C1 segment of cervical spinal cord (tissue), 14 donors: ENCODE measurements around the gene CRISPLD2.
"Not testable (repeated sequence)": the region's sequence is repeated elsewhere in the genome, so short reads cannot be mapped to it uniquely, and the experiment has no call there.

ENCODE experiments used
- DNase-seq, 14 donors: peaks; one replicate each; lab custom pipeline; 2025; lab: John Stamatoyannopoulos, UW

Gene CRISPLD2

DNA sequence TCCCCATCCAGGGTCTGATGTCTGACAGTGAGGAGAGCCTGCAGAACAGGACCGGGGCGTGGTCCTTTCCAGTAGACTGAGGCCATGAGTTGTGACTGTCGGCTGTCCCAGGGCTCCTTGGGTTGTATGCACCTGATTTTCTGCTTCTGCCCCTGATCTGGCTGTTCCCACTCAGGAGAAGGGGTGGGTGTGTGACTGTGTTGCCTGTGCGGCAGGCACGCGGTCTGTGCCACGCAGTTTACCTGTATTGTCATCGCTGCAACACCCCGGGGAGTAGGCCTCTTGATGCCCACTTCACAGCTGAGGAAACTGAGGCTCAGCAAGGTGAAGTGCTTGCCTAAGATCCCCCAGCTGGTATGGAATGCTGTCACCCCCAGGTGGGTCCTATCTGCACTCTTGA is 1.4 kb downstream of the CRISPLD2 start:
- DNase-seq, result no peak

DNA sequence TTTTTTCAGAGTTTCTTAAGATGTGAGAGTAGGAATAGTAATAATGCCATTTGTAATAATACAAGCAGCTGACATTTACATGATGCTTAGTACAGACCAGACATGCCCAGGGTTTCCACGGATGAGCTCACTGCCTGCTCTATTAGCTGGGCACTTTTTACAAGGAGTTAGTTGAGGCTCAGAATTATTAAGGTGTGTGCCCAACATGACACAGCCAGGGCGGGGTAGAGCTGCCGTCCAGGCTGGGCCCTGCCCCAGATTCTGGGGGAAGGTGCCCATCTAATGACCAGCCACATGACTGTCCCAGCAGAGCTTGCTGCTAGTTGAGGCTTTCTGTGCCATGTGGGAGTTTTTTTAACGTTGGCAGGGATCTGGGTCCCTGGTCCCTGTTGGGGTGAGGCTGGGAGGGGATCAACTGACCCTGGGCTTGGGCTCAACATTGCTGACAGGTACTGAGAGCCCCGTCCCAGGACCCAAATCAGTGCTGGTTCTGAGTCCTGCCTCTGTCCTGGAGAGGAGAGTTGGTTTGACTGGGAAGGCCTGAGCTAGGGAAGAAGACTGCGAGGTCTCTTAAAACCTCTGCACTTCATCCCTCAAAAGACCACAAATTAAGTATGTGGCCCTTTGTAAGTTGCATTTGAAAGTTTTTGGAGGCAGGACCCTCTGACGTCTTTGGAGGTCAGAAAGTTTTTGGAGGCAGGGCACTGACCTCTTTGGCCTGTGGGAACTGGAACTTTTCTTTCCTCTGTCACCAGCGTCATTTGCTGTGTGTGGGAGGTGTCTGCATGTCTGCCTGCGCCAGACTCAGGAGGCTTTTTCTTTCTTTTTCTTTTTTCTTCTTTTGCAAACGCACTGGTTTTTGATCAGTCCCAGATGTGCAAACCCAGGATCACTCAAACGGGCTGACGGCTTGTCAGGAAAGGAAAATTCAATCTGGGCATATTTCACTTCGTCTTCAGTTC is 2.2 kb downstream of the CRISPLD2 start:
- no peak for DNase-seq

DNA sequence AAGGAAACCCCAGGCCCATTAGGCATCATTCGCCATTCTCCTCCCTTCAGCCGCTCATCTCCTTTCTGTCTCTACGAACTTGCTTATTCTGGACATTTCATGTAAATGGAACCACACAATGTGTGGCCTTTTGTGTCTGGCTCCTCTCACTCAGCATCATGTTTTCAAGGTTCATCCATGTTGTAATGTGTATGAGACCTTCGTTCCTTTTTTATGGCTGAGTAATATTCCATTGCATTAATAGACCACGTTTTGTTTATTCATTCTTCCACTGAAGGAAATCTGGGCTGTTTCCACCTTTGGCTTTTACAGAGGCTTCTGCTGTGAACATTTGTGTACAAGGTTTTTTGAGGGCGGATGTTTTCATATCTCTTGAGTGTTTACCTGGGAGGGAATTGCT is 3.2 kb downstream of the CRISPLD2 start:
- no peak for DNase-seq

DNA sequence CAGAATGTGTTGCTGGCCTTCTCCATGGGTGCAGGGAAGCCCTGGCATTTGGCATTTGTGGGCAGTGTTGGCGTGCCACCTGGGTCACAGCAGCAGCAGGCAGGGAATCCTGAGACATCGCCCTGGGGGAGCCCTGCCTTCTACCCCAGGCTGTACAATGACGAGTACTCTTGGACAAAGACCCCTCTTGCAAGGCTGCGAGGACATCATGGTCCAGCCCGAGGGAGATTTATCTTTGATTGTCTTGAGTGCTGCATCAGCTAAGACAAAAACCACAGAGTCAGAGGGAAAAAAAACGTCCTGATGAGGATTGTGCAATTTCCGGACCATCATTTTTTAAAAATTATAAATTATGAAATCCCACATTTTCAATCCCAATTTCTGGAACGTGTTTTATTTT is 3.7 kb downstream of the CRISPLD2 start:
- DNase-seq, result no peak

DNA sequence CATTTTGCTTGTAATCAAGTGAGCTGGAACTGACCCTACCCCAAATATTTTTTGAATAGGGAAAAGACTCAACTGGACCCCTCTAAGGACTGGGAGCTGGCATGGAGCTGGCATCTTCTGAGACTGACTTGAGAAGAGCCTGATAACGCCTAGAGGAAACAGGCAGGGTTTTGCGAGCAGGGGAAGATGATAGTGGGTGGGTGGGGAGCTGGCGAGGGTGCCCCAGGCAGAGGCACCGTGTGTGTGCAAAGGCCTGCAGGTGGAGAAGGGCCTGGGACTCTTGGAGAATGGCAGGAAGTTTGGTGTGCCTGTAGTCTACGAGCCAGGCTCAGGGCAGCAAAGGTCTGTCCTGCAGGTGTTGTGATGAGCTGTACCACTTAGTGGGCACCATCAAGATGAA is 4.1 kb downstream of the CRISPLD2 start:
- DNase-seq, result no peak

DNA sequence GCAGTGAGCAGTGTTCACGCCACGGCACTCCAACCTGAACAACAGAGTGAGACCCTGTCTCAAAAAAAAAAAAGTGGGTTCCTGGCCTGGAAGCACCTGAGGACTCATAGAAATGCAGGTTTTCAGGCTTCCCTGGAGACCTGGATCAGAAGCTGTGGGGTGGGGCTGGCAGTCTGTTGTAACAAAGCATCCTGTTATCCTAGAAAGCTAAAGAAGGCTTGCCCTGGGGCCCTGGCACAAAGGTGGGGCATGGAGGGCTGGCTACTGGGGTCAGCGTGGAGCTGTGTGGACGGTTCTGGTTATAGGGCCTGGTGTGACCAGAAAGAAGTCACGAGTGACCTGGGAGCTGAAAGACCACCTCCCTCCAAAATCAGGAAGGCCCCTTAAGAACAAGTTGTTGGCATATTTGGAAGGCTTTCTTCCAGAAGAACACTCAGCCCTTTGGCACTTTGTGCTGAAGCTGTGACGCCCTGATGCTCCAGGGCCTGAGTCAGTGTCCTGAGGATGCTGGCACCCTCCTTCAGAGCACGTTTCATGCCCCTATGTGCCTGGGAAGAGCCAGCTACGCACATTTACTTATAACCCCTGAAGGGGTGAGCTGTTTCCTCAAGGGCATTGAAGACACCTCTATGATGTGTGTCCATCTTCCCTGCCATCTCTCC is 6.2 kb downstream of the CRISPLD2 start:
- no peak for DNase-seq

DNA sequence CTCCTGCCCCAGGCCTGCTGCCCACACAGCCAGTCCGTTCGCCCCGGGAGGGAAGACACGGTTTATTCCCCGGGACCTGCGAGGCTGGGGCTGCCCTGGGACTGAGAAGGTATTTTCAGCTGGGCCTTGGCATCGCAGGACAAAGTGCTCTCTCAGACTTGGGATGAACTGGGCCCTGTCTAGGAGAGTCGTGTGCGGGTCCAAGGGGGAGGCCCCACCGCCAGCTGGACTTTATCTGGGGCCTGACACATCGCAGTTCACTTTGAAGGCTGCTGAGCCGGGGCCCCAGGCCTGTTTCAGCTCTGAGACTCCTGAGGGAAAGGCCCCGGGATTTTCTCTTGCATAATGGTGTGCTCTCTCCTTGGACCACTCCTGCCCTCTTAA is 6.8 kb downstream of the CRISPLD2 start:
- no peak for DNase-seq

DNA sequence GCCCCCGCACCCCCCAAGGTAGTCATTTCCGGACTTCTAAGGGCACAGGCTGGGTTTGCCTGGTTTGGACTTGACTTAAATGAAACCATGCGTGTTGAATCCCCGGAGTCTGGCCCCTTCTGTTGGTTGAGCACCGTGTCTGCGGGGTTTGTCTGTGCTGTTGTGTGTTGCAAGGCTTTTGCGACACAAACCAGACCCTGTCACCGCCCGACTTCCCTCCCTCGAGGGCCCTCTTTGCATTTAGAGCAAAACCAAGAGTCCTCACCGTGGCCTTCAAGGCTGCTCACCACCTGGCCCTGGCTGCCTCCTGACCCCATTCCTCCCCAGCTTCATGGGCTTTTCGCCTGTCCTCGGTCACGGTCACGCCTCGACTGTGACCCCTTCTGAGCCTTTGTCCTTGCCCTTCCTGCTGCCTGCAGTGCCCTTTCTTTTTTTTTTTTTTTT is 7.4 kb downstream of the CRISPLD2 start:
- DNase-seq, result no peak

DNA sequence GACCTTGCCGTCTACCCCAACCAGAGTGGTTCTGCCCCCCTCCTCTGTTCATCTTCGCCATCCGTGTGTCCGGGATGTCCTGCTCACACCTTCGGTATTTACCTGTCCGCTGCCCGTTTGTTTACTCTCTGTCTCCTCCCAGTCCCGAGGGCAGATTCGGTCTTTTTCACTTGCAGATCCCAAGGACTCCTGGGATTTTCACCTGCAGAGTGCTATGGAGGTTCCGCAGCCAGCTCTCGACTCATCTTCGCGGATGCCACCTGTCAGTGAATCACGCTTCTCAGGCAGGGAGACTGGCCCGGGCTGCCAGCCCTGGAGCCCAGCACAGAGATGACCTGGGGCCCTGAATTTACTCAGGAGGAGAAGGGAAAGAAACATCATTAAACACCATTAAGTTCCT is 8.1 kb downstream of the CRISPLD2 start:
- no peak for DNase-seq

DNA sequence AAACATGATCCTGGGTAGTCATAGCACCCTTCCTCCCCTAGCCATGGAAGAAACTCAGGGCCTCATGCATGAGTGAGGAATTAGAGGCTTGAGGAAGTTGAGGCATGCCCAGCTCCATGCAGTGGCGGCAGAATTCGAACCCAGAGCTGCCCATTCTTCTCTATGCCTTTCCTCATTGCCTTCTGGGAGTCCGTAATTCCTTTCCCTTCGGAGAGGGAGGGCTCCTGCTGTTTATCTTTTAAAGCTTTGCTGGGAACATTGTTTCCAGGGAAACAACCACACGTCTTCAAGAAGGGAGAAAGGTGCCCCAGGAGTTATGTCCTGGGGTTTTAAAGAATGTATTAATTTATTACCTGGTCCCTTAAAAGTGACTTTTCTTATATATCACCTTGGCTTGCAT is 8.5 kb downstream of the CRISPLD2 start:
- DNase-seq, result no peak

DNA sequence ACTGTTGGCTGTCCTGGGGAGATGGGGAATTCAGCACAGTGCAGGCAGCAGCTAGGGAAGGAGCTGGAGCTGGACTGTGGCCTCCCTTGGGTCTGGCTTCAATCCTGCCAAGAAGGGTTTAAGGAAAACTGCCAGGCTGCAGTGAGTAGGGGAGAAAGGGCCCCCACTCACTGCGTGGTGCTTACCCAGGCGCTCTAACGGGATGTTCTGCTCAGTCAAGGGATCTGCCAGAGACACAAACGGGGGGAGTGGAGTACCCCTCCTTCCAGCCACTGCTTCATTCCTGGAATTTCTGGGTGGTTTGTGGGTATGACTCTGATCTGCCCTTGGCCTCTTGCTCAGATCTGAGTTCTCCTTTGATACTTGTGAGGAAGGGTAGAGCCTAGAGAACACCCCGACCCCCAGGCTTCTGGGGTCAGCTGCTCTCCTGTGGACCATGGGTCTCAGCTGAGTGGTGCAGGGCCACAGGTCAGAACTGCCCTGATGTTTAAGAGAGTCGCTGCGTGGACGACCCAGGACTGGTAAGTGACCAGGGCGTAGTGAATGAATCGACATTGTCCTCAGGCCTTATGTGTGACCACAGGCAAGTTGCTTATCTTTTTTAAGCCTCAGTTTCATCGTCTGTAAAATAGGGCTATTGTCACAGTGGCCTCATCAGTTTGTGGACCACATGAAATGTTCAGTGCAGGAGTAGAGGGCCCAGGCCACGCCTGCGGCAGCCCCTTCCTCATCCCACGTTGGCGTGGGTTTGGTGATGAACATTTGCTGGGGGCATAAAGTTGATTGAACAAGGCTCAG is 9.6 kb downstream of the CRISPLD2 start:
- peak in 5 of 14 donors; percentile 8 to 48 (median 23) for DNase-seq

DNA sequence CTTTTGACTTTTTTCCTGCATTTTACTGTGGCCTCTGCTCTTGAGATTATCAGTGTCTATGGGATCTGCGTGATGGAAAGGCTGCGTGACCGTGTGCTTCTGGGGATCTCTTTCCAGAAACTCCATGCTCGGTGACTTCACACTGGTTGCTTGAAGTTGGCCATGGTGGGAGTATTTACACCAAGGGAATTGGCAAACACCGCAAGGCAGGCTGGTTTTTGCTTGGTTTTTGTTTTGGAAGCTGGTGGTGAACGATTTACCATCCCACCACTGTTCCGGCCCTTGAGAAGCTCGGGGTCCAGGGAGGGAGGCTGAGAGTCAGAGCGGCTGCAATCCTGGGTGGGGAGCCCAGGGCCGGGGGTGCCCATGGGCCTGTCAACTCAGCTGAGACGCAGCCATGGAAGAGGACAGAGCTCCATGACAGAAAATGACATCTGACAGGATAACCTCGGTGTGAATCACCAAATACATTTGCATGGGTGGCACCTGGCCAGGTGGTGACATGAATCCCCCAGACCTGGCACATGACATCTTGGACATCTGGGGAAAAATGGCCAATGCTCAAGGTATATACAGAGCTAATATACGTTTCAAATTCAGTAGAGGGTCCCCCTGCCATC is 11.1 kb downstream of the CRISPLD2 start:
- no peak for DNase-seq

DNA sequence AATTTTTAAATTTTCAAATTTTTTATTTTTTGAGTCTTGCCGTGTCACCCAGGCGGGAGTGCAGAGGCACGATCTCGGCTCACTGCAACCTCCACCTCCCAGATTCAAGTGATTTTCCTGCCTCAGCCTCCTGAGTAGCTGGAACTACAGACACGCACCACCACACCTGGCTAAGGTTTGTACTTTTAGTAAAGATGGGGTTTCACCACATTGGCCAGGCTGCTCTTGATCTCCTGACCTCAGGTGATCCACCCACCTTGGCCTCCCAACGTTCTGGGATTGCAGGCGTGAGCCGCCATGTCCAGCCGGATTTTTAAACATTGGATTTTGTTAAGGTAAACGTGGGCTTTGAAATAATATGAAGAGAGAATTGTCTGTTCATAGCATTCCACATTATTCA is 11.9 kb downstream of the CRISPLD2 start:
- not testable (repeated sequence) for DNase-seq

DNA sequence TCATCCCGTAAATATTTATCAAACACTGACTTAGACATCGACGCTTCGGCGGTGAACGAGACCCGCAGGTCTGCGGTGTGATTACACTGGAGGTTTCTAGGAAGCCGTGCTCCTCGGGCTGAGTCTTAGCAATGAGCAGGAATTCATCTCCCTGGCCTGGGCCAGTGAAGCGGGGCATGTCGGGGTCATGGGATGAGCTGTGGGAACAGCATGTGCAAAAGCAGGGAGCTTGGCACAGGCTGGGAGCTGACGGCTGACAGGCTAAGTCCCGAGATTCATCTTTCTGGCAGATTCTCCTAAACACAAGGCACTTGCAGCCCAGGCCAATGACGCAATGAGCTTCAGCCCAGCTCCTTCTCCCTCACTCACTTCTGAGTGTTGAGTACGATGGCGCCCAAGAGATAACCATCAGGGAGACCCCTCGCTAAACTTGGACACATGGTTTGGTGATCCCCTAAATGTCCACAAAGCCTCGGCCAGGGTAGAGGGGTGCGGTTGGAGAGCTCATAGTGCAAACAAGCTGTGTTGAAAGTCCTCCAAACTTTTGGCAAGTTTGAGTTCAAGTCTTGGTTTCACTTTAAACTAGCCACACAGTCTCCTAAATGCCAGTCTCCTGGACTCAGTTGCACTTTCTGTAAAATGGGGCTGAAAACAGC is 12.8 kb downstream of the CRISPLD2 start:
- DNase-seq, result peak in 3 of 14 donors; percentile 11 to 86 (median 26)

DNA sequence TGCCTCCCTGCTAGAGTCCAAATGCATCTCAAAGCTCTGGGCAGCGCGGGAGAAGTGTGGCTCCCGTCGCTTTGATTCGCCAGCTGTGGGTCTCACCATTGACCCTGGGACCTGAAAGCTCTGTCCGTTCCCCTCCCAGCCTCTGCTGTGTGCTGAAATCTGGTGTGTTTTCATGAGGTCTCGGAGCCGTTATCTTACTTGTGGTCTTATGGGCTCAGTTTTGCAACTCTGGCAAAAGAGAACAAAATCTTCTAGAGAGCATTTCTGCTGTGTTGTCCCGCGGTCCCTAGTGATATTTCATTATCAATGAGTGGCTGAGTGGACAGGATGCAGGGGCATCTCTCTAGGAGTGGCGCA is 13.3 kb downstream of the CRISPLD2 start:
- DNase-seq, result no peak

DNA sequence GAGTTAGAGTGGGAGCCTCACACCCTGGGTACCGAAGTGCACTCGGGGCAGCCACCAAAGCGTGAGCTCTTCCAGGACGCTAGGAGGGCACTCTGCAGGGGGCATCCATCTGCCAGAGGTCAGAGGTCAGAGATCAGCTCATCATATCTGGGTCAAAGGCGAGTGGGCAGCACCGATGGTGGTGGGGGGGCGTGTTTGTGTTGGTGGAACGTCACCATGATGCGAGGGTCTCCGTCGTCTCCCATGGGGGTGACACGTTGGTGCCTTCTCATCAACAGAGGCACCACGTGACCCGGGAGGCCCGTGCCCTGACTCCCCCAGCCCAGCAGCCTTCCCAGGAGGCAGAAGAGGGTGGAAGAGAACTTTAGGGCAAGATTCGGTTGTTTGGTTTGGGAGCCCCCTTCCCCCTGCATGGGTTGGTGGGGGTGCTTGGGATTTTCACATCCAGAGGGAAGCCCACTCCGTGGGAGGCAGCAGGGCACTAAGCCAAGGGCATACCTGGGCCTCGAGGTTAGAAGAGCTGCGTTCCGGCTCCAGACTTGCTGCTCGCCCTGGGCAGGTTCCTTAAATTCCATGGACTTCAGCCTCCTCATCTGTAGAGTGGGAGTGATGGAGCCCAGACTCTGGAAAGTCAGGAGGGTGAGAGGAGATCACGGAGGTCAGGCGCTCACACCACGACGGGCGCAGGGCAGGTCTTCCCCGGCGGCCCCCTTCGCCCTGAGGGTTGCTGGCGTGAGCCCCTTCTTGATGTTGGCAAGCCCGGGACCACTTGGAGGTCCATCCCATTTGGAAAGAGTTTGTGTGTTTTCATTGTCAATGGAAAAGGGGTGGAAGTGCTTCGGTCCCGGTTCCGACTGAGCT is 14.0 kb downstream of the CRISPLD2 start:
- no peak for DNase-seq

DNA sequence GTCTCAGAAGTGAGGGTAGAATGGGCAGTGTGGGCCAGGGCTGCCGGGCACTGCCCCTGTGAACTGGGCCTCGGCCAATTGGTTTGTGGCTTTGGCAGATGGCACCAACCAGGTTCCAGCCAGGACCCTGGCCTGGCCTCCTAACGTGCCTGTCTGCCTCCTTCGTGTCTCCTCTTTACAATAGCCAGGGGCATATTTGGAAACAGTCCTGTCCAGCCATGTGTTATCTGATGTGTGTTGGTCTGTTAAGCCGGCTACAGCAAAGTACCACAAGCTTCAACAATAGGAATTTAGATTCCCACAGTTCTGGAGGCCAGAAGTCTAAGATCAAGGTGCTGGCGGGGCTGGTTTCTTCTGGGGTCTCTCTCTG is 14.6 kb downstream of the CRISPLD2 start:
- DNase-seq, result peak in 1 of 14 donors; percentile 72

DNA sequence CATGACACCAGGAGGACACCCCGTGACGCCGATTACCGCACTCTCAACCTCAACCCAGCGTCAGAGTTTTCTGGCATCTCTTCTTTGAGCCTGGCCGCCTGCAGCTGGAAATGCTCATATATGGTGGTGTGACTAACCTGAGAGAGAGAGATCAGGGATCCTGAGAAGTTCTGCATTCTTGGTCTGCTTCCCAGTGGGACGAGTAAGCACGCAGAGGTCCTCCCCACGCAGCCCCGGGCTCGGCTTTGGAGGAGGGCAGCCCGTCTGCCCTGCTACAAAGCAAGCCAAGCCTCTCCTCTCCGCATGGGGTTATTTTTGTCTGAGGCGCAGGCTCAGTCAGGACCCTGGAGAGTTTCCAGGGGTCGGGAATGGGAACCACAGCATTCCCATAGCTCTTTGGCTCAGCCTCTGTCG is 16.5 kb downstream of the CRISPLD2 start:
- DNase-seq, result peak in 2 of 14 donors; percentile 6 to 7

DNA sequence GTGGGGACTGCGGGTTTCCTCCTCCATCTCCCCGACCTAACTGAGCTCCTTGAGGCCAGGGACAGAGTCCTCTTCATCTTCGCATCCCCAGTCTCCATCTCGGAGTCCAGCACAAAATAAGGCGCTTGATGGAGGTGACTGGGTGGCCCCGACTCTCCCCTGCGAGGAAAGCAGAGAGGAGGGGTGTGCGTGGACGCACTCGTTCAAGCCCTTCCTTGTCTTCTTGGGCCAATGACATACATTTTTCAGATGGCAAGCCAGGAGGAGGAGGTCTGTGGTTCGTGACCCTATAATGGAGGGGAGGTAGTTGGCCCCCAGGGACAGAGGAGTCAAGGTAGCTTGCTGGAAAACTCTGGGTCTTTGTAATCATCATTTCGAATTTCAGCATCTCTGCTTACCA is 17.2 kb downstream of the CRISPLD2 start:
- no peak for DNase-seq

DNA sequence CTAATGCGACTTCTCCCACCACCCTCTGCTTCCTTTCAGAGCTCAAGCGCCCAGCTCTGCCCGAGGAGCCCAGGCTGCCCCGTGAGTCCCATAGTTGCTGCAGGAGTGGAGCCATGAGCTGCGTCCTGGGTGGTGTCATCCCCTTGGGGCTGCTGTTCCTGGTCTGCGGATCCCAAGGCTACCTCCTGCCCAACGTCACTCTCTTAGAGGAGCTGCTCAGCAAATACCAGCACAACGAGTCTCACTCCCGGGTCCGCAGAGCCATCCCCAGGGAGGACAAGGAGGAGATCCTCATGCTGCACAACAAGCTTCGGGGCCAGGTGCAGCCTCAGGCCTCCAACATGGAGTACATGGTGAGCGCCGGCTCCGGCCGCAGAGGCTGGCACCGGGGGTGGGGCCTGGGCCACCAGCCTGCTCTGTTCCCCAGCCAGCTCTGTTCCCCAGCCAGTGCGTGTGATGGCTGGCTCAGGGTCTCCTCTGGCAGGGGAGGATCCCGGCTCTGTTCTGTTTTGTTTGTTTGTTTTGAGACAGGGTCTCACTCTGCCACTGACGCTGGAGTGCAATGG is 18.7 kb downstream of the CRISPLD2 start:
- DNase-seq, result no peak
